Subcutaneous preadipocyte (primary cell): Measurements from ENCODE around the gene CFAP157. TPM values are rescaled to one million over a fixed set of nuclear protein-coding genes. Genes with fewer than 3 reads are reported as not detected.

Experiments
- total RNA-seq: library from RNA; depleted of rRNA; stranded (reverse); fragments of >200 nt; gene quantifications from 2 replicates; pipeline ENCODE4 v1.2.3, GENCODE V29; 2012

Gene CFAP157
- total RNA-seq, result not detected in 2 replicates

DNA sequence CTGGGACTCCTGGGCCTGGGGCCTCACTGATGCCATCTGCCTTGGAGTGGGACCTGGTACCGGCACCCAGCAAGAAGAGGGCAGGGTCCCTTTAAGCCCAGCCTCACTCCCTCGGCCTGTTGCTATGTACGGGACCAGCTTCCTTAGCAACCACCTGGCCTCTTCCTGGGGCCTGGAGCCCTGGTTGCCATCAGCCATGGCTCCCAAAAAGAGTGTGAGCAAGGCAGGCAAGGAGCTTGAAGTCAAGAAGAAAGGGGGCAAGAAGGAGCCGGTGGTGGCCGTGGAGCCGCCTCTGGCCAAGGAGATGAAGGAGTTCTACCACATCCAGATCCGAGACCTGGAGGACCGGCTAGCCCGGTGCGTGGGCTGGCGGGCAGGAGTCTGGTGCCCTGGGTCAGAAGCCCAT, at the start of gene CFAP157:
Gene CFAP157, plus strand, starts transcription at position 153 of the 406 bp plus-strand sequence. Its CDS starts 44 bp downstream, at position 197.

GRCh38 chr9:127715470-127716337, 8.9 kb downstream of the CFAP157 start, which contains the start of the genes PTRH1 and TTC16:
PTRH1 (minus strand) TSS chr9:127715663; CDS start chr9:127715639, 24 bp downstream.
TTC16 (plus strand) TSS chr9:127716079; CDS start chr9:127716146, 67 bp downstream.

DNA sequence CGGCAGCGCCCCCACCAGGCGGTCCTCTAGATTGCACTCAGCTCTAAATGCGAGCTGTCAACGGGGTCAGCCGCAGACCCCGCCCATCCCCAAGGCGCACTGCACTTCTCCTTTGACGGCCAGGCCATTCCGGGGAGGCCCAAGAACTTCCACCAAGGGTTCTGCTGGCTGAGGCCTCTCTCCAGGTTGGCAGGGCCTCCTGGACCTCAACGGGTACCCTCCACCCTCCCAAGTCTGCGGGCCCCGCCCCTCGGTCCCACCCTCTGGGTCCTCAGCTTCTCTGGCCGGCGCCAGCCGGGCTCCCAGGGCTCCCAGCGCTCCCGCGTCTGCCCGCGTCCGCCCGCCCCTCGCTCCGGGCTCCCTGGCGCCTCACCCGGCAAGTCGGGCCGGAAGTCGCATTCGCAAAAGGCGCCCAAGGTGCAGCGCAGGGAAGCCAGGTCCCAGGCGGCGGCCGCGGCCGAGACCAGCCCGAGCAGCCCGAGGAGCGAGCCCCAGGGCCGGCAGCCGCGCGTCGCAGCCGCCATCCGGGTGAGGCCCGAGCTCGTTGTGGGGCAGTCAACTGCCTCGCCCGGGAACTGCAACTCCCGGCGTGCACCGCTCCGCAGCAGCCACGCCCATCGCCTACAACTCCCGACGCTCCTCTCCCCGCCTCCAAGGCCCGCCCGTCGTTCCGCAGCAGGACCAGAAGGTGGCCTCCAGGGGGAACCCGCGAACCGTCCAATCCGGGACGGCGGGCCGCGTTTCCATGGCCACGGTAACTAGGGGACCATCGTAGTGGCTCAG, 28.1 kb downstream of the CFAP157 start, which contains the start of gene TOR2A:
Gene TOR2A, minus strand, starts transcription at position 548 of the 783 bp plus-strand sequence. Its CDS starts 24 bp downstream, at position 524.

Other genes with a start within 250 kb of the CFAP157 start
- 14.3 and 19.7 TPM in 2 replicates for gene STXBP1, start 94.7 kb upstream of the CFAP157 start, total RNA-seq
- 22.7 and 25.0 TPM in 2 replicates for gene PTRH1, start 8.7 kb downstream of the CFAP157 start, total RNA-seq
- under 0.01 and 0.20 TPM in 2 replicates for gene TTC16, start 9.1 kb downstream of the CFAP157 start, total RNA-seq
- 5.1 and 6.2 TPM in 2 replicates for gene TOR2A, start 28.3 kb downstream of the CFAP157 start, total RNA-seq
- gene SH2D3C, start 71.7 kb downstream of the CFAP157 start, total RNA-seq, result 0.37 TPM in 1 of 2 replicates, not detected in the other
- gene CDK9, start 79.0 kb downstream of the CFAP157 start, total RNA-seq, result 42.8 and 43.0 TPM in 2 replicates
- 96.0 and 102 TPM in 2 replicates for gene FPGS, start 95.9 kb downstream of the CFAP157 start, total RNA-seq
- gene ENG, start 147.7 kb downstream of the CFAP157 start, total RNA-seq, result 31.6 and 40.7 TPM in 2 replicates
- 35.4 and 38.9 TPM in 2 replicates for gene AK1, start 170.7 kb downstream of the CFAP157 start, total RNA-seq
- 41.8 and 44.1 TPM in 2 replicates for gene ST6GALNAC6, start 192.6 kb downstream of the CFAP157 start, total RNA-seq
- gene ST6GALNAC4, start 210.1 kb downstream of the CFAP157 start, total RNA-seq, result 69.1 and 74.1 TPM in 2 replicates
- 2.5 and 5.5 TPM in 2 replicates for gene PIP5KL1, start 223.8 kb downstream of the CFAP157 start, total RNA-seq
- gene DPM2, start 230.9 kb downstream of the CFAP157 start, total RNA-seq, result 18.7 and 18.8 TPM in 2 replicates